ENCODE data around the gene CRYGS. TPM values are rescaled to one million over a fixed set of nuclear protein-coding genes. Genes with fewer than 3 reads are reported as not detected.

The CRYGS gene
- total and polyA plus RNA-seq, 2 donors (not counting 1 experiment from before 2014, with no cell fraction given) = 3.6 to 10.9 TPM

- POLR2A ChIA-PET = no interaction called here
- ATAC-seq (ENCODE audit: low read depth) (no peak), DNase-seq (no peak)
- H3K9me3 ChIP-seq (ENCODE audit: control extremely low read depth in 1 of 3, control insufficient read depth in 2 of 3, insufficient read depth in 1 of 3, low read length in 2 of 3) = peaks cover 0 to 8% (median 0%) of the 10 kb centered on the region in 3 donors
- H3K4me3 ChIP-seq (ENCODE audit: control extremely low read depth in 1 of 5, extremely low read depth in 1 of 5, insufficient read depth in 1 of 5, low read depth in 2 of 5, low read length in 4 of 5) = no peak overlapping the region
- no peak overlapping the region for H3K4me2 ChIP-seq (replicated peaks; ENCODE audit: low read depth, low read length, poor library complexity, severe bottlenecking)
- CTCF ChIA-PET = interaction anchor here (1.0 to 1.5 kb wide), 4 partner anchors 13 to 254 kb away, joined by 3 to 14 read pairs (median 4); no protein-coding TSS in a partner anchor
- 83% methylated on average over 5 of the region's 5 CpGs for WGBS (ENCODE audit: insufficient coverage)
- H4K20me1 ChIP-seq (ENCODE audit: control insufficient read depth, insufficient read depth, low read length, poor library complexity, severe bottlenecking) = no peaks in the 10 kb centered on the region
- peaks cover 0 to 16% (median 0%) of the 10 kb centered on the region in 4 experiments for H3K27me3 ChIP-seq (replicated peaks in 1 of 4; ENCODE audit: control extremely low read depth in 1 of 4, control insufficient read depth in 3 of 4, insufficient read depth in 4 of 4, low read length in 3 of 4)
- Mint-ChIP-seq H3K9me3 (ENCODE audit: insufficient read depth) (peaks cover 2% of the 10 kb centered on the region), H3K27me3 (peaks cover 3% of the 10 kb centered on the region), H3K27ac (no peak overlapping the region), H3K4me3 (no peak overlapping the region), H3K4me1 (peaks cover 50% of the 10 kb centered on the region)
- H2AFZ ChIP-seq (ENCODE audit: insufficient read depth, low read depth, low read length, poor library complexity, severe bottlenecking) = no peak overlapping the region
- TF ChIP-seq CTCF (IDR thresholded peaks at IDR 0.05) (no peak), EZH2 (IDR thresholded peaks at IDR 0.05; ENCODE audit: borderline replicate concordance, insufficient read depth, low read depth, low read length, poor library complexity, severe bottlenecking) (no peak)
- intact Hi-C loops (cut with micrococcal nuclease) = no loop called here
- H3K36me3 ChIP-seq (replicated peaks in 1 of 2; ENCODE audit: control extremely low read depth in 1 of 2, control insufficient read depth in 1 of 2, extremely low read depth in 1 of 2, insufficient read depth in 2 of 2, low read length in 1 of 2) = no peaks in the 10 kb centered on the region
- H3K9ac ChIP-seq (ENCODE audit: low read length) = no peak overlapping the region
- peaks cover 21 to 31% of the 10 kb centered on the region in 2 donors for H3K4me1 ChIP-seq (ENCODE audit: control insufficient read depth in 2 of 2, insufficient read depth in 2 of 2, low read length in 2 of 2)
- no peaks in the 10 kb centered on the region for H3K79me2 ChIP-seq (ENCODE audit: control insufficient read depth, insufficient read depth, low read length)
- H3K27ac ChIP-seq (ENCODE audit: low read length in 2 of 2) = no peak overlapping the region
Observed at GRCh38 chr3:186513386-186513785, 30.8 kb downstream of the CRYGS start.

GRCh38 chr3:186512570-186513302 lies 31.4 kb downstream of the CRYGS start:
- H2AFZ ChIP-seq (ENCODE audit: insufficient read depth, low read depth, low read length, poor library complexity, severe bottlenecking) = no peak overlapping the region
- TF ChIP-seq EZH2 (IDR thresholded peaks at IDR 0.05; ENCODE audit: borderline replicate concordance, insufficient read depth, low read depth, low read length, poor library complexity, severe bottlenecking) (no peak), CTCF (IDR thresholded peaks at IDR 0.05) (no peak)
- Mint-ChIP-seq H3K4me3 (no peak overlapping the region), H3K27me3 (peaks cover 3% of the 10 kb centered on the region), H3K27ac (no peak overlapping the region), H3K9me3 (ENCODE audit: insufficient read depth) (peaks cover 2% of the 10 kb centered on the region), H3K4me1 (peaks cover 46% of the 10 kb centered on the region)
- ATAC-seq (ENCODE audit: low read depth) (no peak), DNase-seq (no peak)
- H3K9me3 ChIP-seq (ENCODE audit: control extremely low read depth in 1 of 3, control insufficient read depth in 2 of 3, insufficient read depth in 1 of 3, low read length in 2 of 3) = peaks cover 0 to 8% (median 0%) of the 10 kb centered on the region in 3 donors
- WGBS (ENCODE audit: insufficient coverage) = 69% methylated on average over 7 of the region's 9 CpGs
- POLR2A ChIA-PET = no interaction called here
- intact Hi-C loops (cut with micrococcal nuclease) = no loop called here
- H3K4me1 ChIP-seq (ENCODE audit: control insufficient read depth in 2 of 2, insufficient read depth in 2 of 2, low read length in 2 of 2) = peaks cover 18 to 25% of the 10 kb centered on the region in 2 donors
- no peaks in the 10 kb centered on the region for H3K79me2 ChIP-seq (ENCODE audit: control insufficient read depth, insufficient read depth, low read length)
- H3K27ac ChIP-seq (ENCODE audit: low read length in 2 of 2) = no peak overlapping the region
- no peaks in the 10 kb centered on the region for H3K36me3 ChIP-seq (replicated peaks in 1 of 2; ENCODE audit: control extremely low read depth in 1 of 2, control insufficient read depth in 1 of 2, extremely low read depth in 1 of 2, insufficient read depth in 2 of 2, low read length in 1 of 2)
- no peak overlapping the region for H3K4me2 ChIP-seq (replicated peaks; ENCODE audit: low read depth, low read length, poor library complexity, severe bottlenecking)
- no peaks in the 10 kb centered on the region for H4K20me1 ChIP-seq (ENCODE audit: control insufficient read depth, insufficient read depth, low read length, poor library complexity, severe bottlenecking)
- CTCF ChIA-PET = interaction anchor here (1.0 to 1.5 kb wide), 4 partner anchors 13 to 253 kb away, joined by 3 to 14 read pairs (median 4); no protein-coding TSS in a partner anchor
- H3K9ac ChIP-seq (ENCODE audit: low read length) = no peak overlapping the region
- no peak overlapping the region for H3K4me3 ChIP-seq (ENCODE audit: control extremely low read depth in 1 of 5, extremely low read depth in 1 of 5, insufficient read depth in 1 of 5, low read depth in 2 of 5, low read length in 4 of 5)
- peaks cover 0 to 16% (median under 1%) of the 10 kb centered on the region in 4 experiments for H3K27me3 ChIP-seq (replicated peaks in 1 of 4; ENCODE audit: control extremely low read depth in 1 of 4, control insufficient read depth in 3 of 4, insufficient read depth in 4 of 4, low read length in 3 of 4)
